Activated T-cell treated with anti-CD3 and anti-CD28 coated beads, Interleukin-2, amount 50 U/mL, for 72 hours (primary cell): ENCODE results near the gene ELOVL2. TPM values are rescaled to one million over a fixed set of nuclear protein-coding genes. Genes with fewer than 3 reads are reported as not detected.

ENCODE experiments used
- ATAC-seq, 2 donors: fragments of 150-1000 bp; cut with Tn5 transposase; replicated peaks in 1 of 2; 2 replicates each; pipeline ENCODE4 v1.10.0; 2021; ENCODE audit warnings: moderate library complexity in 2 of 2, mild to moderate bottlenecking in 1 of 2
- DNase-seq, 2 donors: peaks; one replicate each; pipeline ENCODE4 v3.0.0; 2021 to 2022; ENCODE audit warnings: mixed read lengths in 1 of 2
- H3K27ac Mint-ChIP-seq: one replicate; pipeline ENCODE4 v1.8.0; 2022; ENCODE audit warnings: mild to moderate bottlenecking, moderate library complexity, mixed read lengths
- H3K27me3 Mint-ChIP-seq: one replicate; pipeline ENCODE4 v1.8.0; 2022; ENCODE audit warnings: low read depth, mixed read lengths
- H3K36me3 Mint-ChIP-seq, 2 donors: one replicate each; pipeline ENCODE4 v1.8.0; 2022; ENCODE audit warnings: mixed read lengths in 2 of 2, mild to moderate bottlenecking in 1 of 2; ENCODE audit not compliant: insufficient read depth in 2 of 2
- H3K4me1 Mint-ChIP-seq: one replicate; pipeline ENCODE4 v1.8.0; 2022; ENCODE audit warnings: low read depth, mixed read lengths
- H3K4me3 Mint-ChIP-seq, 2 donors: one replicate each; pipeline ENCODE4 v1.8.0; 2022; ENCODE audit warnings: mild to moderate bottlenecking in 2 of 2, mixed read lengths in 2 of 2, moderate library complexity in 2 of 2
- H3K9me3 Mint-ChIP-seq, 2 donors: one replicate each; pipeline ENCODE4 v1.8.0; 2022; ENCODE audit warnings: mixed read lengths in 2 of 2
- total RNA-seq, 2 donors: library from RNA; stranded (reverse); gene quantifications; one replicate each; pipeline ENCODE4 v1.2.3, GENCODE V29; 2022

ELOVL2 gene
- total RNA-seq, 2 donors from 2014 or later, result 0.07 TPM; not detected in 1

DNA sequence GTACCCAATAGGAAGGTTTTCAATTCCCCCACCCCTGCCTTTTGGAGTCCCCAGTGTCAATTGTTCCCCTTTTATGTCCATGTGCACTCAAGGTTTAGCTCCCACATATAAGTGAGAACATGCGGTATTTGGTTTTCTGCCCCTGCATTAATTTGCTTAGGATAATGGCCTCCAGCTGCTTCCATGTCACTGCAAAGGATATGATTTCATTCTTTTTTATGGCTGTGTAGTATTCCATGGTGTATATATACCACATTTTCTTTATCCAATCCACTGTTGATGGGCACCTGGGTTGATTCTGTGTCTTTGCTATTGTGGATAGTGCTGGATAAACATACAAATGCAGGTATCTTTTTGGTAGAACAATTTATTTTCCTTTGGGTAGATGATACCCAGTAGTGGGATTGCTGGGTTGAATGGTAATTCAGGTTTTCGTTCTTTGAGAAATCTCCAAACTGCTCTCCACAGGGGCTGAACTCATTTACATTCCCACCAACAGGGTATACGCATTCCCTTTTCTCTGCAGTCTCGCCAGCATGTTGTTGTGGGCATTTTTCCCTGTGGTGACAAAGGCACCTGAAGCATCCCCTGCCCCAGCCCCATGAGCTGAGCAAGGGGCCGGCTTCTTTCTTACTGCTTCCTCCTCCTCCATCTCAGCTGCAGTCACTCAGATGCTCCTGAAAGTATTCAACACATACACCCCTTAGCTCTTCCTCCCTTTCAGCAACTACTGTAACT, 66.7 kb downstream of the ELOVL2 start:
- Mint-ChIP-seq H3K4me1 (no peaks in the 10 kb centered on the region), H3K27me3 (peaks cover 7% of the 10 kb centered on the region), H3K36me3 (no peaks in the 10 kb centered on the region), H3K27ac (no peak overlapping the region), H3K9me3 (no peaks in the 10 kb centered on the region), H3K4me3 (no peak overlapping the region)
- ATAC-seq (no peak), DNase-seq (no peak)

DNA sequence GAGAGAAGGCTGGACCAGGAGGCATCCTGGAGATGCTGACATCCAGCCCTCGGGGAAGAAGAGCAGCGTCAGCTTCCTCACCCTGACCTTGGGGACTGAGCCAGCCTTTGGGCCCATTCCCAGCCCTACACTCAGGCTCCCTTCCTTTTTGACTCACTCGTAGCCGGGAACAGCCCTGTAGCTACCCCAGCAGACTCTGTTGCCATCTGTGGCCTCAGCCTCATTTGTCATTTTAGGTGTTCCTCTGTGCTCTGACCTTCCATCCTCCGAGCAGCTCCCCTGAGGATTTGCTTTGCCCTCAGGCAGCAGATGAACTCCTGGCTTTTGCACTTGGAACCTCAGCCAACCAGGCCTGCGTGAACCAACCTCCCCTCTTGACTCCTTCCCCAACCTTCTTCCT, 67.5 kb downstream of the ELOVL2 start:
- H3K9me3 Mint-ChIP-seq, result no peaks in the 10 kb centered on the region
- ATAC-seq, result no peak
- H3K27me3 Mint-ChIP-seq, result peaks cover 1% of the 10 kb centered on the region
- H3K27ac Mint-ChIP-seq, result no peak overlapping the region
- H3K4me3 Mint-ChIP-seq, result no peak overlapping the region
- H3K36me3 Mint-ChIP-seq, result no peaks in the 10 kb centered on the region
- DNase-seq, result no peak
- H3K4me1 Mint-ChIP-seq, result no peaks in the 10 kb centered on the region

DNA sequence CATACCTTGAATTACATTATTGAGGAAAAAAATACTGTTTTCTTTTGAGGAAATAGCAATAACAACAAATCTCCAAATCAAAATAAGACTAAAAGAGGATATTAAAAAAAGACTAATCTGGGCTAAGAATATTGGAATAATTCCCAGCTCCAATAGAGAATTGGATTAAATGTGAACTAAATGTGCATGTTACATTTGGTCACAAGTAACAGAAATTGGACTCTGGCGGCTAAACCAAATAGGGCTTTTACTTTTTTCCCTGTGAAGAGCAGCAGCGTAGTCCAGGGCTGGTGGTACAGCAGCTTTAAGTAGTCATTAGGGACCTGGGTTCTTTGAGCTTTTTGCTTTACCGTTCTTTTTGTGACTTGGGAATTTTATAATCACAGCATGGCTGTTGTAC, 71.9 kb downstream of the ELOVL2 start:
- Mint-ChIP-seq H3K4me3 (no peak overlapping the region), H3K9me3 (peaks cover 0 to 2% of the 10 kb centered on the region in 2 donors), H3K36me3 (no peaks in the 10 kb centered on the region), H3K4me1 (no peaks in the 10 kb centered on the region), H3K27ac (no peak overlapping the region), H3K27me3 (peaks cover 14% of the 10 kb centered on the region)
- DNase-seq (no peak), ATAC-seq (no peak)

DNA sequence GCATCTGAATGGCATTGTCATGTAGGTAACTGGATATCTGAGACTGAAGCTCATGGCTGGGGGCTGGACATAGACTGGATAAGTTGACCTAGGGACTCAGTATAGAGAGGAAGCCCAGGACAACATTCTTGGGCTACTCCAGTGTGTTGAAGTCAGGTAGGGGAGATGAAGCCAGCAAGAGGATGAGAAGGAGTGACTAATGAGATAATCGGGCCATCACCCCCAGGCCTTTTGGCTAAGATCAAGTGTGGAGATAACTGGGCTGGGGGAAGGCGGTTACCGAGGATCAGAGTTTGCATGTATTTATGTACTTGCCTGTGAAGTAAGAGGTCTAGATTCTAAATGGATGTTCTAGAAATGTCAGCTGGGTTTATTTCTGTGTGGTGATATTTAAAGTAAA, 73.4 kb downstream of the ELOVL2 start:
- no peak for DNase-seq
- H3K27ac Mint-ChIP-seq, result no peak overlapping the region
- H3K27me3 Mint-ChIP-seq, result peaks cover 14% of the 10 kb centered on the region
- no peaks in the 10 kb centered on the region for H3K4me1 Mint-ChIP-seq
- no peaks in the 10 kb centered on the region for H3K36me3 Mint-ChIP-seq
- ATAC-seq, result no peak
- H3K4me3 Mint-ChIP-seq, result no peak overlapping the region
- peaks cover 0 to 2% of the 10 kb centered on the region in 2 donors for H3K9me3 Mint-ChIP-seq

DNA sequence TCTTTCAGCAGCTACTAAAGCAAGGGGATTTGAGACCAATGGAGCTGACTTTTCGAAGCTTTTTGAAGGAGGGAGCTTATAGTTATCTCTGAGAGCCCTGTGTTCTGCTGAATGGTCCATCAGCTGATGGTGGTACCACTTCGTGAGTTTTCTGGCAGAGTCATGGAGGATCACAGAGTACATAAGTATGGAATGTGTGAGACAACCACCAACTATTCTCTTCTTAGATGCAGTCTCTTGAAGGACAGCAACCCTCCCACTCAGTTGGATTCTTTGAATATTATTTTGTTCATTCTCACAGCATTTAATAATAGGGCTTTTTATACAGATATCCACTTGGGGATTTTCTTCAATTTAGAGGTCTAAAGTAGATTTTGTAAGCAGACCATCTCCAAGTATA, 75.3 kb downstream of the ELOVL2 start:
- peaks cover 0 to 3% of the 10 kb centered on the region in 2 donors for H3K36me3 Mint-ChIP-seq
- H3K9me3 Mint-ChIP-seq, result peaks cover 3 to 5% of the 10 kb centered on the region in 2 donors
- no peak overlapping the region for H3K27ac Mint-ChIP-seq
- H3K4me3 Mint-ChIP-seq, result no peak overlapping the region
- no peaks in the 10 kb centered on the region for H3K4me1 Mint-ChIP-seq
- peaks cover 20% of the 10 kb centered on the region for H3K27me3 Mint-ChIP-seq
- ATAC-seq (no peak), DNase-seq (no peak)

DNA sequence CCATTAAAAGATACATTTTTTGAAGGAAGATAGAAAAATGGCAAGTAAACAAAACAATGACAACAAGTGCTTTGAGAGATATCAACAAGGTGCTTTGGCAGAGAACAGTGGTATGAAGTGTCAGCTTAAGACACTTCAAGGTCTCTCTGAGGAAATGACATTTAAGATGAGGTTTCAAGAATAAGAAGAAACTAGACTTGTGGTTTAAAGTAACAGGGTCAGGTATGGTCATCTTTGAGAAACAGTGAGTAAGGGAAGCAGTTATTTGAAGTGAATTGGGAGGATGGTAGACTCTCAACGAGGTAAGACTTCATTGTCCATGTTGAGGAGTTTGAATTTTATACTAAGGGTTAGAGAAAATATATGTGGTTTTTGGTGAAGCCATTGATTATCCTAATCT, 79.4 kb downstream of the ELOVL2 start:
- H3K36me3 Mint-ChIP-seq, result peaks cover 0 to 3% of the 10 kb centered on the region in 2 donors
- no peaks in the 10 kb centered on the region for H3K4me1 Mint-ChIP-seq
- ATAC-seq, result no peak
- no peak for DNase-seq
- H3K9me3 Mint-ChIP-seq, result peaks cover 3% of the 10 kb centered on the region in 2 donors
- H3K27me3 Mint-ChIP-seq, result peaks cover 27% of the 10 kb centered on the region
- no peak overlapping the region for H3K27ac Mint-ChIP-seq
- no peak overlapping the region for H3K4me3 Mint-ChIP-seq

DNA sequence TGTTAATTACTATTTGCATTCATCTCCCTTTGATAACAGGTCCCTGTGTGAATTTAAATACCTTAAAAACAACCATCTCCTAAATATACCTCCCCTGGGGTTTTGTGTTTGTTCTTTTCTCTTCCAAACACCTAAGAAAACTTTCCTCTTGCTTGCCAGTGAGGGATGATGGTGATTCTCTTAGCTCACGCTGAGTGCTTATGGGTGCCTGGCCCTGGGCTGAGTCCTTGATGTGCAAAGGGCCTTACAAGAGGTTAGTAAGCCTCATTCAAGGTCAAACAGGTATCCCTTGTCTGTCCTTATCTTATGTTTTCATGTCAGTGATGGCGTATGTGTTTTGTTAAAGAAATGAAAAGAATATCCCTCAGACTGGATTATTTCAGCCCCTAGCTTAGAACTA, 81.0 kb downstream of the ELOVL2 start:
- Mint-ChIP-seq H3K36me3 (peaks cover 0 to 3% of the 10 kb centered on the region in 2 donors), H3K27me3 (peaks cover 24% of the 10 kb centered on the region), H3K4me1 (no peaks in the 10 kb centered on the region), H3K27ac (no peak overlapping the region), H3K9me3 (peaks cover 3% of the 10 kb centered on the region in 2 donors), H3K4me3 (no peak overlapping the region)
- no peak for DNase-seq
- no peak for ATAC-seq

DNA sequence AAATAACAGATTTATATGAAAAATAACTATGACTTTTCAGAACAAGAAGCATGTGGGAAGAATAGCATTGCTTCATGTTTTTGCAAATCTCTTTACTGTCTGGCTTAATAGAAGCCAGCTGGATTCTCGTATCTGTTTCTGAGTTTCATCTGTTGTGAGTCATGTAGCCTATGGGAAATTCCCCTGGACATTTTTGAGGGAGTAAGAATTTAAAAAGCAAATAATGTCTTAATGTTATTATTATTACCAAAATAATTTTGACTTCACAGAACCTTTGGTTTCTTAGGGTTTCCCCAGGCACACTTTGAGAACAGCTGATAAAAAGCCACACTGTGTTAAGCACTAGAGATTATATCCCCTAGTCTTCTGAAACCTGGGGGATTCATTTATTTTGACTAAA, 81.4 kb downstream of the ELOVL2 start:
- no peak overlapping the region for H3K4me3 Mint-ChIP-seq
- H3K36me3 Mint-ChIP-seq, result peaks cover 0 to 3% of the 10 kb centered on the region in 2 donors
- H3K27ac Mint-ChIP-seq, result no peak overlapping the region
- peaks cover 24% of the 10 kb centered on the region for H3K27me3 Mint-ChIP-seq
- peaks cover 3% of the 10 kb centered on the region in 2 donors for H3K9me3 Mint-ChIP-seq
- DNase-seq (no peak), ATAC-seq (no peak)
- H3K4me1 Mint-ChIP-seq, result no peaks in the 10 kb centered on the region

DNA sequence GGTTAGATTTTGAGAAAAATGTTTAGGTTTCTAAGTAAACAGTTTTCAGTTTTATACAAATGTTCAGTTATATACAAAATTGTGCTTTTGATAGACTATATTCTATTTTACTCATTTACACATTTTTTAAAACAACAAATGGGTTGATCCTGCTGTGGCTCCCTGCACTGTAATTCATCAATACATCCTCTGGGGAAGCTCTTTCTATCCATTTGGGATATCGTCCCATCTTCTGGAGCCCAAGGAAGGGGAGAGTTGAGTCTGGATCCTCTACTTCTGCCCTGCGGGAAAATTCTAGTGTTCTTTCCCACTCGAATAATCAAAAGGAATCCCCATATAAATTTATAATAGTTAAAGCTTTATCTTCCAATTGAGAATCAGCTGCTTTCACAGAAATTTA, 82.3 kb downstream of the ELOVL2 start:
- Mint-ChIP-seq H3K27me3 (peaks cover 29% of the 10 kb centered on the region), H3K4me1 (no peaks in the 10 kb centered on the region), H3K9me3 (peaks cover 3% of the 10 kb centered on the region in 2 donors), H3K36me3 (peaks cover 0 to 3% of the 10 kb centered on the region in 2 donors), H3K27ac (no peak overlapping the region), H3K4me3 (no peak overlapping the region)
- DNase-seq (no peak), ATAC-seq (no peak)

DNA sequence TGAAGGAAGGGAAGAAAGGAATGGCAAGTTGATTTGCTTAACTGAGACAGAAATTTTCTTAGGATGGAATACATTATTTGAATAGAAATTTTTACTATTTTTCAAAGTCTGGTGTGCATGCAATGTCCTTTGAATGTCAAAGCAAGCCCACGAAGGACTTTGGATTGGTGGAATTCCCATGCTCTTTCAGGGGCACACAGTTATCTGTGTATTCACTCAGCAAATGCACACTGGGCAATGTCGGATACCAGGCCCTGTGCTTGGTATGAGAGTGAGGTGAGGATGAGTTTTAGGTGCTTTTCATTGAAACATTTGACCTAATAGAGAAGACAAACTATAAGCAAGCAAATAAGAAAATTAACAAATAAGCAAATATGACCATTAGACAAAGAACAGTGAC, 83.9 kb downstream of the ELOVL2 start:
- Mint-ChIP-seq H3K36me3 (peaks cover 0 to 3% of the 10 kb centered on the region in 2 donors), H3K4me1 (no peaks in the 10 kb centered on the region), H3K27me3 (peaks cover 25% of the 10 kb centered on the region), H3K4me3 (no peak overlapping the region), H3K27ac (no peak overlapping the region), H3K9me3 (peaks cover under 1 to 2% of the 10 kb centered on the region in 2 donors)
- no peak for DNase-seq
- no peak for ATAC-seq

DNA sequence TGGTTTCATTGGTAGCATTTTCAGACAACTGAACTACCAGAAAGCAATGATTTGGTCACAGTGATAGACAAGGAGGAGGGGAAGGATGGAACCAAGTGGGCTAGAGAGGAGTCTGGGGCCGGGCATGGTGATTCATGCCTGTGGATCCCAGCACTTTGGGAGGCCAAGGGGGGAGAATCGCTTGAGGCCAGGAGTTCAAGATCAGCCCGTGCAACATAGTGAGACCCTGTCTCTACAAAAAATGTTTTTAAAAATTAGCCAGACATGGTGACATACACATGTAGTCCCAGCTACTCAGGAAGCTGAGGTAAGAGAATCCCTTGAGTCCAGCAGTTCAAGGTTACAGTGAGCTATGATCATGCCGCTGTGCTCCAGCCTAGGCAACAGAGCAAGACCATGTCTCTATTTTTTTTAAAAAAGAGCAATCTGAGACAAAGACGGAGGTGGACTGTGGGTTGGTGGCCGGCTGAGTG, 86.7 kb downstream of the ELOVL2 start:
- H3K4me3 Mint-ChIP-seq, result no peak overlapping the region
- peaks cover 31% of the 10 kb centered on the region for H3K27me3 Mint-ChIP-seq
- H3K27ac Mint-ChIP-seq, result no peak overlapping the region
- no peak for ATAC-seq
- no peak for DNase-seq
- H3K9me3 Mint-ChIP-seq, result no peaks in the 10 kb centered on the region
- no peaks in the 10 kb centered on the region for H3K36me3 Mint-ChIP-seq
- H3K4me1 Mint-ChIP-seq, result no peaks in the 10 kb centered on the region

DNA sequence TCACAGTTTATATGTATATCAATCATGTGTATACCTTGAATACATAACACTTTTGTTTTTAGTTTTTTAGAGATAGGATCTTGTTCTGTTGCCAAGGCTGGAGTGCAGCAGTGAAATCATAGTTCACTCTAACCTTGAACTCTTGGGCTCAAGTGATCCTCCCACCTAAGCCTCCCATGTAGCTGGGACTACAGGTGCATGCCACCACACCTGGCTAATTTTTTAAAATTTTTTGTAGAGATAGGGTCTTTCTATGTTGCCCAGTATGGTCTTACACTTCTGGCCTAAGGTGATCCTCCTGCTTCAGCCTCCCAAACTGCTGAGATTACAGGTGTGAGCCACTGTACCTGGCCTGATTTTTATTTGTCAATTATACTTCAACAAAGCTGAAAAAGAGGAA, 87.3 kb downstream of the ELOVL2 start:
- Mint-ChIP-seq H3K27me3 (peaks cover 34% of the 10 kb centered on the region), H3K27ac (no peak overlapping the region), H3K4me1 (no peaks in the 10 kb centered on the region), H3K36me3 (no peaks in the 10 kb centered on the region), H3K9me3 (no peaks in the 10 kb centered on the region), H3K4me3 (no peak overlapping the region)
- ATAC-seq (no peak), DNase-seq (no peak)

DNA sequence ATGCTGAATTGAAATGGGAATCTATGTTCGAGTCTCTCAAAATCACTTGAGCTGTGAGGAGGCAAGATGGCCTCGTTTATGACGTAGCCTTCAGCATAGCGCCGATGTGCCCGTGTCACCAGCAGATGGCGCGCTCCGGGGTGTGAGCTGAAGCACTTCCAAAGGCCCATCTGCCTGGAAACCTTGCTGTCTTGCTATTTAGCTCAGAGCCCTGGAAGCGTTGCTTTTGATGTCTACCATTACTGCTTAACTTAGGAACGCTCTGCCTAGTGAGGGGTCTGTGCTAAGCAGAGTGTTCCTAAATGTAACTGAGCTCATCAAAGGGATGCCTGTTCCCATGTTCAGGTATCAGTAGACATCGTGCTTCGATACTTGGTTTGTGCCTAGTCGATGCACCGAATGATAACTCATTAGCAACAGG, 89.5 kb downstream of the ELOVL2 start:
- Mint-ChIP-seq H3K27ac (no peak overlapping the region), H3K4me1 (no peaks in the 10 kb centered on the region), H3K9me3 (no peaks in the 10 kb centered on the region), H3K36me3 (no peaks in the 10 kb centered on the region), H3K4me3 (no peak overlapping the region), H3K27me3 (peaks cover 33% of the 10 kb centered on the region)
- ATAC-seq (peak; percentile 75 to 84), DNase-seq (peak; percentile 79 to 82)
